ENCODE results near the gene FNDC11.
A peak's percentile ranks its signal among the peaks of the same experiment; 100 is the strongest.
"Not testable (repeated sequence)": the region's sequence is repeated elsewhere in the genome, so short reads cannot be mapped to it uniquely, and the experiment has no call there.

The FNDC11 gene

GRCh38 chr20:63553933-63554290 is at the start of gene FNDC11:
Gene FNDC11 (plus strand): TSS chr20:63554159. CDS start chr20:63555664, 1,505 bp downstream.
- DNase-seq: no peak

GRCh38 chr20:63504642-63505041 is 49.3 kb upstream of the FNDC11 start:
- no peak for DNase-seq

- DNase-seq: no peak
These were observed 48.7 kb upstream of the FNDC11 start for GRCh38 chr20:63505281-63505680.

GRCh38 chr20:63505723-63506122 is 48.2 kb upstream of the FNDC11 start:
- DNase-seq: no peak

GRCh38 chr20:63507083-63507743 is 46.7 kb upstream of the FNDC11 start:
- DNase-seq: no peak

- DNase-seq: no peak
These were observed 45.7 kb upstream of the FNDC11 start for GRCh38 chr20:63508072-63508768.

GRCh38 chr20:63509088-63509564 is 44.8 kb upstream of the FNDC11 start:
- no peak for DNase-seq

- DNase-seq: no peak
These were observed 40.8 kb upstream of the FNDC11 start for GRCh38 chr20:63513207-63513606.

GRCh38 chr20:63514520-63514919 is 39.4 kb upstream of the FNDC11 start:
- not testable (repeated sequence) for DNase-seq

GRCh38 chr20:63517376-63518309 is 36.3 kb upstream of the FNDC11 start:
- no peak for DNase-seq

GRCh38 chr20:63518351-63518861 is 35.6 kb upstream of the FNDC11 start:
- no peak for DNase-seq

GRCh38 chr20:63518946-63519667 is 34.9 kb upstream of the FNDC11 start:
- DNase-seq: no peak

GRCh38 chr20:63519668-63520503 is 34.1 kb upstream of the FNDC11 start:
- peak; percentile 56 for DNase-seq

GRCh38 chr20:63520504-63520933 is 33.4 kb upstream of the FNDC11 start, which contains the start of gene PPDPF:
Gene PPDPF (plus strand): TSS chr20:63520765. CDS start chr20:63521309, 544 bp downstream.
- peak; percentile 86 for DNase-seq

GRCh38 chr20:63520934-63521601 is 32.9 kb upstream of the FNDC11 start:
- DNase-seq: peak; percentile 86

- DNase-seq: no peak
These were observed 32.4 kb upstream of the FNDC11 start for GRCh38 chr20:63521602-63522001.

- no peak for DNase-seq
These were observed 31.7 kb upstream of the FNDC11 start for GRCh38 chr20:63522091-63522868.

GRCh38 chr20:63522981-63523611 is 30.9 kb upstream of the FNDC11 start:
- no peak for DNase-seq

- DNase-seq: no peak
These were observed 28.8 kb upstream of the FNDC11 start for GRCh38 chr20:63525185-63525584.

Measured in midbrain (tissue), 1 donor.